ENCODE results near the gene SULT2A1. TPM values are rescaled to one million over a fixed set of nuclear protein-coding genes. Genes with fewer than 3 reads are reported as not detected.

Gene SULT2A1
- polyA plus RNA-seq, 1 donor from 2014 or later = not detected

DNA sequence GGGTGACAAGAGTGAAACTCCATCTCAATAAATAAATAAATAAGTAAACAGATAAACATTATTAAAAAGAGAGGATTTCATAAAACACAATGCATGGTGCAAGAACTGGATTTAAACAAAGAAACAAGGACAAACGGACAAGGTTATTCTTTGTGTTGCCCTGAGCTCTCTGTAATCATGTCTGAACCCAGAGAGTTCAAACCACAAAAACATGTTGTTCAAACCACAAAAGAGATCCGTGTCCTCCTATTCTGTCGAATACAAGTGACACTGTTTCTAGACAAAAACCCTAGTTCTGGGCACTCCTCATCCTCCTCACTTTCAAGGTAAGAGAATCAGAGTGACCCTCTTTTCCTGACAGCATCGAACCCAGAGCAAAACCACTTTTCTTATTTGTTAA is 31.7 kb downstream of the SULT2A1 start (continued):
- TF ChIP-seq, protein P1, sequence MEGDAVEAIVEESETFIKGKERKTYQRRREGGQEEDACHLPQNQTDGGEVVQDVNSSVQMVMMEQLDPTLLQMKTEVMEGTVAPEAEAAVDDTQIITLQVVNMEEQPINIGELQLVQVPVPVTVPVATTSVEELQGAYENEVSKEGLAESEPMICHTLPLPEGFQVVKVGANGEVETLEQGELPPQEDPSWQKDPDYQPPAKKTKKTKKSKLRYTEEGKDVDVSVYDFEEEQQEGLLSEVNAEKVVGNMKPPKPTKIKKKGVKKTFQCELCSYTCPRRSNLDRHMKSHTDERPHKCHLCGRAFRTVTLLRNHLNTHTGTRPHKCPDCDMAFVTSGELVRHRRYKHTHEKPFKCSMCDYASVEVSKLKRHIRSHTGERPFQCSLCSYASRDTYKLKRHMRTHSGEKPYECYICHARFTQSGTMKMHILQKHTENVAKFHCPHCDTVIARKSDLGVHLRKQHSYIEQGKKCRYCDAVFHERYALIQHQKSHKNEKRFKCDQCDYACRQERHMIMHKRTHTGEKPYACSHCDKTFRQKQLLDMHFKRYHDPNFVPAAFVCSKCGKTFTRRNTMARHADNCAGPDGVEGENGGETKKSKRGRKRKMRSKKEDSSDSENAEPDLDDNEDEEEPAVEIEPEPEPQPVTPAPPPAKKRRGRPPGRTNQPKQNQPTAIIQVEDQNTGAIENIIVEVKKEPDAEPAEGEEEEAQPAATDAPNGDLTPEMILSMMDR (IDR thresholded peaks at IDR 0.05; ENCODE audit: poor library complexity, severe bottlenecking) = no peak

DNA sequence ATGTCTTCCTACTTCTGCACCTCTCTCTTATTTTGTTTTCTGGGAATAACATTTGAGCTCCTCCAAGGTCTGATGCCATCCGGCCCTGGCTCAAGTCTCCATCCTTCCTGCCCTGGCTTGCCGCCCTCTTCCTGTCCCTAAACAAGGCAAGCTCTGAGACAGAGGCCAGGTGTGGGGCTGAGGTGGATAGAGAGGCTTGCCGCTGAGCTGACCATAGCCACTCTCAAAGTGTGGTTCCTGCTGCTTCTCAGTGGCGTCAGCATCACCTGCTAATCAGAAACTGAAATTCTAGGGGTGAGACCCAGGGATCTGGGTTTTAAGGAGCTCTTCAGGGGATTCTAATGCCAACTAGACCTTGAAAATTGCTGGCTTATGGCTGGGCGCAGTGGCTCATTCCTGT is 33.1 kb downstream of the SULT2A1 start:
- no peaks in the 10 kb centered on the region for H4K20me1 ChIP-seq (ENCODE audit: insufficient read depth)
- H3K79me2 ChIP-seq (replicated peaks; ENCODE audit: insufficient read depth, low read length) = no peaks in the 10 kb centered on the region
- H3F3A ChIP-seq (ENCODE audit: insufficient read depth, low read length, poor library complexity, severe bottlenecking) = no peaks in the 10 kb centered on the region
- no peak overlapping the region for H3K27ac ChIP-seq (ENCODE audit: low read length)
- H3K9me2 ChIP-seq (ENCODE audit: insufficient read depth, low read length) = no peaks in the 10 kb centered on the region
- TF ChIP-seq SMC3 (conservative IDR thresholded peaks at IDR 0.05; ENCODE audit: poor library complexity) (no peak), EP300 (conservative IDR thresholded peaks at IDR 0.05; ENCODE audit: poor library complexity, severe bottlenecking) (no peak), EZH2 (IDR thresholded peaks at IDR 0.05; ENCODE audit: borderline replicate concordance, insufficient read depth, low read length, poor library complexity, severe bottlenecking) (no peak)
- TF ChIP-seq, protein P2, sequence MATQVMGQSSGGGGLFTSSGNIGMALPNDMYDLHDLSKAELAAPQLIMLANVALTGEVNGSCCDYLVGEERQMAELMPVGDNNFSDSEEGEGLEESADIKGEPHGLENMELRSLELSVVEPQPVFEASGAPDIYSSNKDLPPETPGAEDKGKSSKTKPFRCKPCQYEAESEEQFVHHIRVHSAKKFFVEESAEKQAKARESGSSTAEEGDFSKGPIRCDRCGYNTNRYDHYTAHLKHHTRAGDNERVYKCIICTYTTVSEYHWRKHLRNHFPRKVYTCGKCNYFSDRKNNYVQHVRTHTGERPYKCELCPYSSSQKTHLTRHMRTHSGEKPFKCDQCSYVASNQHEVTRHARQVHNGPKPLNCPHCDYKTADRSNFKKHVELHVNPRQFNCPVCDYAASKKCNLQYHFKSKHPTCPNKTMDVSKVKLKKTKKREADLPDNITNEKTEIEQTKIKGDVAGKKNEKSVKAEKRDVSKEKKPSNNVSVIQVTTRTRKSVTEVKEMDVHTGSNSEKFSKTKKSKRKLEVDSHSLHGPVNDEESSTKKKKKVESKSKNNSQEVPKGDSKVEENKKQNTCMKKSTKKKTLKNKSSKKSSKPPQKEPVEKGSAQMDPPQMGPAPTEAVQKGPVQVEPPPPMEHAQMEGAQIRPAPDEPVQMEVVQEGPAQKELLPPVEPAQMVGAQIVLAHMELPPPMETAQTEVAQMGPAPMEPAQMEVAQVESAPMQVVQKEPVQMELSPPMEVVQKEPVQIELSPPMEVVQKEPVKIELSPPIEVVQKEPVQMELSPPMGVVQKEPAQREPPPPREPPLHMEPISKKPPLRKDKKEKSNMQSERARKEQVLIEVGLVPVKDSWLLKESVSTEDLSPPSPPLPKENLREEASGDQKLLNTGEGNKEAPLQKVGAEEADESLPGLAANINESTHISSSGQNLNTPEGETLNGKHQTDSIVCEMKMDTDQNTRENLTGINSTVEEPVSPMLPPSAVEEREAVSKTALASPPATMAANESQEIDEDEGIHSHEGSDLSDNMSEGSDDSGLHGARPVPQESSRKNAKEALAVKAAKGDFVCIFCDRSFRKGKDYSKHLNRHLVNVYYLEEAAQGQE (IDR thresholded peaks at IDR 0.05; ENCODE audit: borderline replicate concordance) = no peak
- no peaks in the 10 kb centered on the region for H3K36me3 ChIP-seq (ENCODE audit: insufficient read depth, low read length)
- H3K4me3 ChIP-seq (ENCODE audit: low read length) = no peak overlapping the region
- no peak overlapping the region for H3K9ac ChIP-seq (ENCODE audit: low read length)
- no peaks in the 10 kb centered on the region for H3K9me3 ChIP-seq (ENCODE audit: low read length)
- H2AFZ ChIP-seq (ENCODE audit: low read depth, low read length) = no peak overlapping the region
- H3K27me3 ChIP-seq (ENCODE audit: insufficient read depth, low read depth, low read length) = no peaks in the 10 kb centered on the region
- H3K4me2 ChIP-seq (ENCODE audit: low read length) = no peak overlapping the region

DNA sequence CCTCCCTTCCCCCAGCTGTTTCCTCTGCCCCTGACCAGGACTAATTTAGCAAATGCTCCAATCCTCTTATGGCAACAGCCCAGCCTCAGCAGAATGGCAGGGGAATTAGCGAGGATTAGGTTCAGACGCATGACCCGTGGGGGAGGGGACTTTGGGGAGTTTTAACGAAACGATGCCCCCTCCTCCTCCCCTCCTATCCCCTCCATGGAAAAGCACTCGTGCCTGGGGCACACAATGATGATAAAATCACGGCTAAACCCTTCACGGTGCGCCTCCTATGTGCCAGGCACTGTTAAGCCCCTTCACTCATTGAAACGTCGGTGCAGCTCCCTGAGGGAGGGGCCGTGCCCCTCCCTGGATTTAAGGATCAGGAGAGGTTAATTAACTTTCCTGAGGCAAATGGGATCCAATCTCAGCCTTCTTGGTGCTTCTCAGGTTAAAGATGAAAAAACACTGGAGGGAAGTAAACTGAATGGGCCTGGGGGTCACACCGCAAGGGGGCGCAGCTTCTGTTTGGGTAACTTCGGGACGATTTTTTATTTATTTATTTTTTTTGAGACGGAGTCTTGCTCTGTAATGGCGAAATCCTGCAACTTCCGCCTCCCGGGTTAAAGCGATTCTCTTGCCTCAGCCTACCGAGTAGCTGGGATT is 37.2 kb downstream of the SULT2A1 start:
- H3K4me3 ChIP-seq (ENCODE audit: low read length) = no peak overlapping the region
- H3K27me3 ChIP-seq (ENCODE audit: insufficient read depth, low read depth, low read length) = no peaks in the 10 kb centered on the region
- H3K79me2 ChIP-seq (replicated peaks; ENCODE audit: insufficient read depth, low read length) = no peaks in the 10 kb centered on the region
- H3K27ac ChIP-seq (ENCODE audit: low read length) = no peak overlapping the region
- no peak overlapping the region for H3K9ac ChIP-seq (ENCODE audit: low read length)
- H4K20me1 ChIP-seq (ENCODE audit: insufficient read depth) = no peaks in the 10 kb centered on the region
- H3K4me2 ChIP-seq (ENCODE audit: low read length) = no peak overlapping the region
- no peaks in the 10 kb centered on the region for H3K36me3 ChIP-seq (ENCODE audit: insufficient read depth, low read length)
- TF ChIP-seq EZH2 (IDR thresholded peaks at IDR 0.05; ENCODE audit: borderline replicate concordance, insufficient read depth, low read length, poor library complexity, severe bottlenecking) = no peak
- TF ChIP-seq, protein P2 (IDR thresholded peaks at IDR 0.05; ENCODE audit: borderline replicate concordance) = no peak
- no peak for TF ChIP-seq RAD21 (conservative IDR thresholded peaks at IDR 0.05)
- TF ChIP-seq MXI1 (conservative IDR thresholded peaks at IDR 0.05; ENCODE audit: poor library complexity, severe bottlenecking) = no peak
- no peak for TF ChIP-seq SMC3 (conservative IDR thresholded peaks at IDR 0.05; ENCODE audit: poor library complexity)
- no peaks in the 10 kb centered on the region for H3K9me3 ChIP-seq (ENCODE audit: low read length)
- H2AFZ ChIP-seq (ENCODE audit: low read depth, low read length) = no peak overlapping the region
- no peaks in the 10 kb centered on the region for H3K9me2 ChIP-seq (ENCODE audit: insufficient read depth, low read length)
- H3F3A ChIP-seq (ENCODE audit: insufficient read depth, low read length, poor library complexity, severe bottlenecking) = no peaks in the 10 kb centered on the region
